Osteocyte (in vitro differentiated cells): Measurements from ENCODE around the gene TAF11L7. TPM values are rescaled to one million over a fixed set of nuclear protein-coding genes. Genes with fewer than 3 reads are reported as not detected.
"Not testable (repeated sequence)": the region's sequence is repeated elsewhere in the genome, so short reads cannot be mapped to it uniquely, and the experiment has no call there.

Source experiments
- DNase-seq: peaks from one replicate; pipeline ENCODE4 v3.0.0; 2021; ENCODE audit warnings: mixed read lengths; ENCODE audit not compliant: unreplicated experiment; ENCODE audit errors: extremely low spot score
- H3K27ac Mint-ChIP-seq: one replicate; pipeline ENCODE4 v1.8.0; 2021; ENCODE audit warnings: mild to moderate bottlenecking, mixed read lengths; ENCODE audit not compliant: unreplicated experiment
- H3K27me3 Mint-ChIP-seq: one replicate; pipeline ENCODE4 v1.8.0; 2021; ENCODE audit warnings: mixed read lengths; ENCODE audit not compliant: unreplicated experiment
- H3K36me3 Mint-ChIP-seq: one replicate; pipeline ENCODE4 v1.8.0; 2021; ENCODE audit warnings: mixed read lengths; ENCODE audit not compliant: unreplicated experiment
- H3K4me1 Mint-ChIP-seq: one replicate; pipeline ENCODE4 v1.8.0; 2021; ENCODE audit warnings: mixed read lengths; ENCODE audit not compliant: unreplicated experiment
- H3K4me3 Mint-ChIP-seq: one replicate; pipeline ENCODE4 v1.8.0; 2021; ENCODE audit warnings: mild to moderate bottlenecking, moderate library complexity, mixed read lengths; ENCODE audit not compliant: unreplicated experiment
- H3K9me3 Mint-ChIP-seq: one replicate; pipeline ENCODE4 v1.8.0; 2021; ENCODE audit warnings: mixed read lengths; ENCODE audit not compliant: unreplicated experiment
- CTCF ChIP-seq: fragments of 200-600 bp; sonication (generic); IDR thresholded peaks from 2 replicates; pipeline ENCODE4 v1.5.0; 2021; ENCODE audit warnings: antibody characterized with exemption, mild to moderate bottlenecking, moderate library complexity
- long read RNA-seq: library from polyadenylated mRNA; unstranded; transcript quantifications from one replicate; pipeline ENCODE4 v2.0.0, GENCODE V29; 2021
- total RNA-seq: library from RNA; stranded (reverse); gene quantifications from 2 replicates; pipeline ENCODE4 v1.2.1, GENCODE V29; 2021

Gene TAF11L7
- not detected in 2 replicates for total RNA-seq
- long read RNA-seq = 0 reads

- H3K9me3 Mint-ChIP-seq, H3K4me1 Mint-ChIP-seq, H3K27ac Mint-ChIP-seq, H3K27me3 Mint-ChIP-seq, H3K4me3 Mint-ChIP-seq, DNase-seq, H3K36me3 Mint-ChIP-seq: not testable (repeated sequence)
Observed at GRCh38 chr5:17585658-17586057, at the start of gene TAF11L7. Gene TAF11L7 (minus strand): TSS chr5:17585758.

GRCh38 chr5:17634160-17634559 lies 48.6 kb upstream of the TAF11L7 start, which contains the start of gene TAF11L14:
Gene TAF11L14 (plus strand): TSS chr5:17634460.
- peaks cover 4% of the 10 kb centered on the region for H3K27me3 Mint-ChIP-seq
- no peak for DNase-seq
- H3K9me3 Mint-ChIP-seq = no peaks in the 10 kb centered on the region
- no peaks in the 10 kb centered on the region for H3K36me3 Mint-ChIP-seq
- no peaks in the 10 kb centered on the region for H3K4me1 Mint-ChIP-seq
- no peak for TF ChIP-seq CTCF
- no peak within 1 kb of the TSS for H3K4me3 Mint-ChIP-seq
- H3K27ac Mint-ChIP-seq = no peak within 1 kb of the TSS

- not testable (repeated sequence) for H3K9me3 Mint-ChIP-seq, H3K36me3 Mint-ChIP-seq, H3K27ac Mint-ChIP-seq, H3K27me3 Mint-ChIP-seq, H3K4me1 Mint-ChIP-seq, H3K4me3 Mint-ChIP-seq, DNase-seq
Observed at GRCh38 chr5:17631788-17632187, 46.2 kb upstream of the TAF11L7 start, which contains the start of gene TAF11L13. Gene TAF11L13 (plus strand): TSS chr5:17632088.

GRCh38 chr5:17625686-17626085 lies 40.1 kb upstream of the TAF11L7 start:
- Mint-ChIP-seq H3K27me3 (no peaks in the 10 kb centered on the region), H3K4me1 (no peaks in the 10 kb centered on the region), H3K36me3 (no peaks in the 10 kb centered on the region), H3K27ac (no peak overlapping the region), H3K9me3 (no peaks in the 10 kb centered on the region), H3K4me3 (no peak overlapping the region)
- no peak for TF ChIP-seq CTCF
- DNase-seq = no peak

- Mint-ChIP-seq H3K4me3 (no peak overlapping the region), H3K27me3 (no peaks in the 10 kb centered on the region), H3K27ac (no peak overlapping the region), H3K36me3 (no peaks in the 10 kb centered on the region), H3K9me3 (peaks cover 7% of the 10 kb centered on the region), H3K4me1 (no peaks in the 10 kb centered on the region)
- DNase-seq = no peak
- no peak for TF ChIP-seq CTCF
Observed at GRCh38 chr5:17620627-17621026, 35.1 kb upstream of the TAF11L7 start.

GRCh38 chr5:17619354-17619753 lies 33.8 kb upstream of the TAF11L7 start:
- no peaks in the 10 kb centered on the region for H3K27me3 Mint-ChIP-seq
- no peak for TF ChIP-seq CTCF
- H3K4me1 Mint-ChIP-seq = no peaks in the 10 kb centered on the region
- H3K36me3 Mint-ChIP-seq = no peaks in the 10 kb centered on the region
- peaks cover 7% of the 10 kb centered on the region for H3K9me3 Mint-ChIP-seq
- H3K4me3 Mint-ChIP-seq = no peak overlapping the region
- H3K27ac Mint-ChIP-seq = no peak overlapping the region
- no peak for DNase-seq
